DND-41 (cell line): Measurements from ENCODE around the gene DLG2.

Experiments used
- EZH2 ChIP-seq: IDR thresholded peaks from 3 replicates; pipeline ENCODE4 v1.6.1; 2012; ENCODE audit warnings: borderline replicate concordance, low read depth, mild to moderate bottlenecking, moderate library complexity, low read length, inconsistent platforms; ENCODE audit not compliant: severe bottlenecking
- TF ChIP-seq, protein P1 (sequence below): IDR thresholded peaks from 2 replicates; pipeline ENCODE4 v1.5.1; 2012; ENCODE audit warnings: borderline replicate concordance, low read length, moderate library complexity, mild to moderate bottlenecking; ENCODE audit not compliant: poor library complexity, severe bottlenecking; ENCODE audit errors: extremely low read depth

DNA sequence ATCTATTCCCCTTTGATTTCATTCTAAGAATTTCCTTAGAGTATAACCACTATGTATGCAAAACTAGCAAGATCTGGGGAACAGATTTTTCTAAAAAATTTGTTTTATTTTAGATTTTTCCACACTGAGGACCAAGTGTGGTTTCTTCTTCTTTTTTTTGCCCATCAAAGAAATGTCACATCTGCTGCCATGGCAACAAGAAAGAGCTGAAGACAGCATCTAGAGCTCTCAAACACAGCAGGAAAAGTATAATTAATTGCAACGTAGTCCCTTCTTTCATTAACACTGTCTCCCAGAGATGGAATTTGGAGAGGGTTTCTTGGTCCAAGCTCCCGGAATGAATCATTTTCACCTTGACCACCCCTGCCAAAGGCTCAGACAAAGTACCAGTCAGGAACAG is 2084.3 kb downstream of the DLG2 start:
- TF ChIP-seq, protein P1, sequence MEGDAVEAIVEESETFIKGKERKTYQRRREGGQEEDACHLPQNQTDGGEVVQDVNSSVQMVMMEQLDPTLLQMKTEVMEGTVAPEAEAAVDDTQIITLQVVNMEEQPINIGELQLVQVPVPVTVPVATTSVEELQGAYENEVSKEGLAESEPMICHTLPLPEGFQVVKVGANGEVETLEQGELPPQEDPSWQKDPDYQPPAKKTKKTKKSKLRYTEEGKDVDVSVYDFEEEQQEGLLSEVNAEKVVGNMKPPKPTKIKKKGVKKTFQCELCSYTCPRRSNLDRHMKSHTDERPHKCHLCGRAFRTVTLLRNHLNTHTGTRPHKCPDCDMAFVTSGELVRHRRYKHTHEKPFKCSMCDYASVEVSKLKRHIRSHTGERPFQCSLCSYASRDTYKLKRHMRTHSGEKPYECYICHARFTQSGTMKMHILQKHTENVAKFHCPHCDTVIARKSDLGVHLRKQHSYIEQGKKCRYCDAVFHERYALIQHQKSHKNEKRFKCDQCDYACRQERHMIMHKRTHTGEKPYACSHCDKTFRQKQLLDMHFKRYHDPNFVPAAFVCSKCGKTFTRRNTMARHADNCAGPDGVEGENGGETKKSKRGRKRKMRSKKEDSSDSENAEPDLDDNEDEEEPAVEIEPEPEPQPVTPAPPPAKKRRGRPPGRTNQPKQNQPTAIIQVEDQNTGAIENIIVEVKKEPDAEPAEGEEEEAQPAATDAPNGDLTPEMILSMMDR: no peak
- no peak for TF ChIP-seq EZH2
